GM21737 (cell line): ENCODE results near the gene ZSWIM5.
"Not testable (repeated sequence)": the region's sequence is repeated elsewhere in the genome, so short reads cannot be mapped to it uniquely, and the experiment has no call there.

Experiments
- ATAC-seq: cut with Tn5 transposase; IDR thresholded peaks from one replicate; pipeline ENCODE4 v1.9.1; 2021; ENCODE audit warnings: mild to moderate bottlenecking, moderate library complexity; ENCODE audit not compliant: unreplicated experiment

ZSWIM5 gene

GRCh38 chr1:45008516-45008915, 197.9 kb downstream of the ZSWIM5 start:
- no peak for ATAC-seq

- no peak for ATAC-seq
These were observed 198.3 kb downstream of the ZSWIM5 start for GRCh38 chr1:45008076-45008475.

GRCh38 chr1:45007311-45007710, 199.1 kb downstream of the ZSWIM5 start:
- no peak for ATAC-seq

- ATAC-seq = no peak
These were observed 200.6 kb downstream of the ZSWIM5 start for GRCh38 chr1:45005761-45006160.

GRCh38 chr1:45004281-45004920, 202.0 kb downstream of the ZSWIM5 start:
- no peak for ATAC-seq

- ATAC-seq = no peak
These were observed 202.7 kb downstream of the ZSWIM5 start for GRCh38 chr1:45003741-45004140.

- no peak for ATAC-seq
These were observed 203.5 kb downstream of the ZSWIM5 start for GRCh38 chr1:45002650-45003645.

- not testable (repeated sequence) for ATAC-seq
These were observed 204.8 kb downstream of the ZSWIM5 start for GRCh38 chr1:45001576-45001975.

GRCh38 chr1:45001011-45001481, 205.4 kb downstream of the ZSWIM5 start:
- no peak for ATAC-seq

- ATAC-seq = no peak
These were observed 207.2 kb downstream of the ZSWIM5 start for GRCh38 chr1:44999232-44999631.

GRCh38 chr1:44995467-44996238, 210.8 kb downstream of the ZSWIM5 start:
- ATAC-seq = no peak

GRCh38 chr1:44994309-44994898, 212.0 kb downstream of the ZSWIM5 start:
- ATAC-seq = no peak

- ATAC-seq = no peak
These were observed 217.8 kb downstream of the ZSWIM5 start for GRCh38 chr1:44988531-44989156.

- ATAC-seq = no peak
These were observed 220.6 kb downstream of the ZSWIM5 start for GRCh38 chr1:44985747-44986359.

- not testable (repeated sequence) for ATAC-seq
These were observed 229.0 kb downstream of the ZSWIM5 start for GRCh38 chr1:44977372-44977771.

GRCh38 chr1:44976252-44976651, 230.2 kb downstream of the ZSWIM5 start:
- ATAC-seq = no peak

- ATAC-seq = no peak
These were observed 232.8 kb downstream of the ZSWIM5 start for GRCh38 chr1:44973645-44974044.

- no peak for ATAC-seq
These were observed 236.1 kb downstream of the ZSWIM5 start for GRCh38 chr1:44970317-44970716.
